H54 (cell line): Measurements from ENCODE around the gene HSPB1.
"Not testable (repeated sequence)": the region's sequence is repeated elsewhere in the genome, so short reads cannot be mapped to it uniquely, and the experiment has no call there.

Experiments
- DNase-seq: peaks from one replicate; pipeline ENCODE4 v3.0.0; 2011; ENCODE audit warnings: low spot score, mixed read lengths; ENCODE audit not compliant: insufficient read length
- FAIRE-seq: peaks from 3 replicates; lab custom pipeline; 2011; peaks lifted over from hg19 to GRCh38; lab: Jason Lieb, UNC
- POLR2A ChIP-seq: IDR thresholded peaks from 2 replicates; pipeline ENCODE4 v1.6.1; 2011; ENCODE audit warnings: low read depth, mild to moderate bottlenecking, low read length

The HSPB1 gene

GRCh38 chr7:76325811-76326210 lies 23.3 kb downstream of the HSPB1 start:
- no peak for FAIRE-seq
- DNase-seq: no peak
- no peak for TF ChIP-seq POLR2A

DNA sequence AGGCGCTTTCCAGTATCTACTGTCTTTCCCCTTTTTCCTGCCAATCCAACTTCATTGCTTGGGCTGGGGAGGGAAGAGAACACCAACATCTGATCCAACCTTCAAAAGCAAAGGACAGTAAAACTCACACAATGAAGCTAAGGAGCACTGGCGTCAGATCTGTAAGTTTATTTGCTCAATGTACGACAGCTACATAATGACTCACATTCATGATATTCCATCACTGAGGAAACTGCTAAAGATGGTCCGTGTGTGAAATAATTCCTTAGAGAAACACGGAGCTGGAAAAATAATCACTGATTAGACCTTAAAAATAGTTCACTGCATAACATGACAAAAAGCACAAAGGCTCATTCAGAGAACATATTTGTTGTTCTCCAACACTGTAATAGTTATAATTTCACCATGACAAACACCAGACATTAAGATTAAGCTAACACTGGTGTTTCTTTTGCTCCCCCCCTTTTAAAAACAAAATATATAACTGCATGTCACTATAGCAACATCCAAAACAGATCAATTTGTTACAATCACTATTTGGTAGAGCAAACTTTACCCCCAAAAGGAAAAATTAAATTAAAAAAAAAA lies 24.3 kb downstream of the HSPB1 start:
- FAIRE-seq: no peak
- TF ChIP-seq POLR2A: no peak

GRCh38 chr7:76327610-76328009 lies 25.1 kb downstream of the HSPB1 start:
- no peak for TF ChIP-seq POLR2A
- DNase-seq (no peak), FAIRE-seq (no peak)

More for the DNA sequence above, 24.3 kb downstream of the HSPB1 start:
- DNase-seq: no peak

DNA sequence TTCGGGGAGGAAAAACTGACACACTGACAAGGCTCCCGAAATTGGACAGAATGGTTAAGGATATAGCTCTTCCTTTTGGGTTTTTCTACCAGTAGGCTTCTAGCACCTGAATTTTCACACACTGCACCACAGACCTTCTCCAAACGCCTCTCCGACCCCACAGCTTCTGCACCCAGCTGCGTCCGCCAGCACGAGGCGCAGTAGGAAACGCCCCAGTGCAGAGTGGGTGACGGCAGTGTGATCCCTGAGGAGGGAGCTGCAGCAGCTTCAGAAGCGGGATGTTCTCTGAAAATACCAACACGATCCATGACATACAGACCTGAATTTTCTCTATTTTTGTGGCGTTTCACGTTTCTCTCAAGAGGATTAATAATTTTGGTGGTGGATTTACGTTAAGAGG lies 25.9 kb downstream of the HSPB1 start:
- no peak for DNase-seq
- TF ChIP-seq POLR2A: no peak
- no peak for FAIRE-seq

- FAIRE-seq (no peak), DNase-seq (no peak)
- no peak for TF ChIP-seq POLR2A
Measured at GRCh38 chr7:76329479-76329878, 27.0 kb downstream of the HSPB1 start.

DNA sequence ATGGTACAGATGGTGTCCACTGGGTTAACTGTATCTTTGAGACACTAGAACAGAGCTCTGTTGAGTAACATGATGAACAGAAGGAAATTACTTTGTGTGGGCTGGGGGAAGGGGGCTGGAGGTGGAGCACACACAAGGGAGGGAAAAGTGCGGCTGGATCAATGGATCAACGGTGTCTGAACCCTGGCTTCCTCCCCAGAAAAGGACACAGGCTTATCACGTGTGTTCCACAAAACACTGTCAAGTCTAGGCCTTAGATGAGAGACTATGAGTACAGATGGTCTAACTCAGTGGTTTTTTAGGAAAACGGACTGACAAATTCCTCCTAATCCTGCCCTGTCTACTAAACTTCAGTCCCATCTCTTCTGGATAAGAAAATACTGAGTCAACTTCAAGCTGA lies 27.8 kb downstream of the HSPB1 start:
- FAIRE-seq (no peak), DNase-seq (no peak)
- TF ChIP-seq POLR2A: no peak

- TF ChIP-seq POLR2A: no peak
- no peak for DNase-seq
Measured at GRCh38 chr7:76330673-76331072, 28.2 kb downstream of the HSPB1 start.

DNA sequence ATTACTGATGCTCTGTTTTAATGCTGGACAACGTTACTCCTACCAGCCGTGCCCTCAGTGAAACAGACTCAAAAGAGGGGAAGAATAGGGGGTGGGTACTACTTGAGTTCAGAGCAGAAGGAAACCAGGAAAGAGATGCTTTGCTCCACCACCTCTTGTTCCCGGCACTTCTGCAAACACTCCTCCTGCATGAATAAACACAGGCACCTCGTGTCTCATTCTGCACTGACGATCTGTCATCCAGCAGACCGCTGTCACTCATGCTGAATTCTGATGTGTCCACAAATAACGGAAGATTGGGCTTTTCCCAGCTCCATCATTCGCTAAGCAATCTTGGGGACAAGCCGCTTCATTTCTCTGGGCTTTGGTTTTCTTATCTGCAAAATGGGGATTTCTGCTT lies 29.6 kb downstream of the HSPB1 start:
- no peak for TF ChIP-seq POLR2A
- FAIRE-seq: no peak
- no peak for DNase-seq

More at GRCh38 chr7:76330673-76331072, 28.2 kb downstream of the HSPB1 start:
- no peak for FAIRE-seq

- DNase-seq (no peak), FAIRE-seq (no peak)
- TF ChIP-seq POLR2A: no peak
Measured at GRCh38 chr7:76333511-76334101, 31.1 kb downstream of the HSPB1 start.

DNA sequence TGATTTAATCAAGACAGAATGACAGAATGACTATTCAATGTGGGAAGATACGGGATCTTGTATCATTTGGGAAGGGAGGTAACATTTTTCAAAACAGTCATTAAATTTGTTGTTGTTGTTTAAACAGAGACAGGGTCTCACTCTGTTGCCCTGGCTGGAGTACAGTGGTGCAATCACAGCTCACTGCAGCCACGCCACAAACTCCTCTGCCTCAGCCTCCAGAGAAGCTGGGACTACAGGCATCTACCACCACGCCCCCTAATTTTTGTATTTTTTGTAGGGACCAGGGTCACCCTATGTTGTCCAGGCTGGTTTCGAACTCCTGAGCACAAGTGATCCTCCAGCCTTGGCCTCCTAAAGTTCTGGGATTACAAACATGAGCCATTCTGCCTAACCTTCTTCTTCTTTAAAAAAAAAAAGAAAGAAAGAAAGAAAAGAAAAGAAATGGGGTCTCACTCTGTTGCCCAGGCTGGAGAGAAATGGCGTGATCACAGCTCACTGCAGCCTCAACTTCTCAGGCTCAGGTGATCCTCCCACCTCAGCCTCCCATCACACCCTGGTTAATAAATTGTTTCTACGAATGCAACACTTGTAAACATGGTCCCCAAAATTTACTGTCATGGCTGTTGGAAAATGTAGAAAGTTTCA lies 32.0 kb downstream of the HSPB1 start:
- DNase-seq (no peak), FAIRE-seq (no peak)
- no peak for TF ChIP-seq POLR2A

- not testable (repeated sequence) for FAIRE-seq, DNase-seq
Measured at GRCh38 chr7:76335417-76335816, 32.9 kb downstream of the HSPB1 start.

DNA sequence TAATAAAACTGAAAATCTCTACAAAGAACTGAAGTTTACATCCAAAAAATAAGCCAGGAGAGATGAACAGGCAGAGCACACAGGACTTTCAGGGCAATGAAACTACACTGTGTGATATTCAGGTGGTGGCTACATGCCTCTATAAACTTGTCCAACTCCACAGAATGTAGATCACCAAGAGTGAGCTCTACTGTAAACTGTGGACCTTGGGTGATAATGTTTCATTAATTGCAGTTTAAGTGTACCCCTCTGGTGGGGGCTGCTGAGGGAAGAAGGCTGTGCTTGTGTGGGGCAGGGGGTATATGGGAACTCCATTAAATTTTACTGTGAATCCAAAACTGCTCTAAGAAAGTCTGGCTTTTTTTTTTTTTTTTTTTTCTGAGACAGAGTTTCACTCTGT lies 33.6 kb downstream of the HSPB1 start:
- TF ChIP-seq POLR2A: no peak
- DNase-seq: no peak
- FAIRE-seq: no peak

- no peak for TF ChIP-seq POLR2A
- DNase-seq (no peak), FAIRE-seq (no peak)
Measured at GRCh38 chr7:76337147-76337546, 34.7 kb downstream of the HSPB1 start.

DNA sequence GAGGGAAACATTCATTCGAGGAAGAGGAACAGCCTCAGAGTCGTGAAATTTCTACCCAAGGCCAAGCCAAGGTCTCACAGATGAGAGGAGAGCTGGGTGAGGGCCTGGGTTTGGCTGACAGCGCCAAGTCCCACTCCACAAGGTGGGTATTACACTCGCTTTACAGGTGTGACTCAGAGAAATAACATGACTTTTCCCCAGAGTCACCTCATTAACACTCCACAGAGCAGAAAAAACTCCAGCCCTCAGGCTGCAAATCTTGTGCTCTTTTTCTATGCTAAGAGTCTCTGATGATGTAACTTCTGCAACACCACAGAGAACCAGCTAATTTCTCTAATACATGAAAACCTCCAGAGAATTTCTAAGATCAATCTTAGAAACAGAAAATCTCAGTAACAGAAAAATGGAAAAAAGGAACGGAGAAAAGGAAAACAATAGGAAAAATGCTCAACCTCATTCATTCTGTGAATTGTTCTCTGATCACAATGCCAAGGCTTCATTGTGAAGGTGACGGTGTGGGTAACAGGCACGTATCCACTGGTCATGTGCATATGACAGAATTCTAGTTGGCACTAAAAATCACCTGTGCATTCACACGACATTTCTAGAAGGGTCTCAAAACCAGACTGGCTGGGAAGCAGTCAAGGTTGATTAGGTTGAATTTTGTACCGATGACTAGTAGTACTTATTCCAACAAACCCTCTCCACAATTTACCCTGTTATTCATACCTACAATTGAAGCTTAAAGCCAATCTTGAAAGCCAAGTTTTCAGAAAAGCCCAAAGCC lies 36.0 kb downstream of the HSPB1 start:
- DNase-seq (no peak), FAIRE-seq (no peak)
- no peak for TF ChIP-seq POLR2A
